BE2C (cell line): ENCODE measurements around the gene BMPR1A.

Experiments
- DNase-seq: peaks from one replicate; pipeline ENCODE4 v3.0.0-alpha.2; 2020
- H3K27me3 ChIP-seq: fragments of 250-450 bp; sonication (Bioruptor Pico); 2 replicates; pipeline ENCODE4 v1.5.1; 2020; ENCODE audit warnings: mild to moderate bottlenecking
- H3K36me3 ChIP-seq: fragments of 250-450 bp; sonication (Bioruptor Pico); 2 replicates; pipeline ENCODE4 v1.5.1; 2020; ENCODE audit warnings: mild to moderate bottlenecking
- H3K4me1 ChIP-seq: fragments of 250-450 bp; sonication (Bioruptor Pico); 2 replicates; pipeline ENCODE4 v1.5.1; 2020
- H3K4me3 ChIP-seq: 2 replicates; pipeline ENCODE4 v1.5.1; 2011; ENCODE audit warnings: low read depth, low read length
- H3K9me3 ChIP-seq: fragments of 250-450 bp; sonication (Bioruptor Pico); 2 replicates; pipeline ENCODE4 v1.5.1; 2020
- CTCF ChIP-seq: IDR thresholded peaks from 2 replicates; pipeline ENCODE4 v1.5.1; 2012; ENCODE audit warnings: mild to moderate bottlenecking, low read depth, low read length

Gene BMPR1A

GRCh38 chr10:86957471-86958115, 201.2 kb downstream of the BMPR1A start, which contains the start of gene MMRN2:
TSS of gene MMRN2 (minus strand) at chr10:86957615. CDS start at chr10:86957541, 74 bp downstream.
- no peaks in the 10 kb centered on the region for H3K9me3 ChIP-seq
- no peak within 1 kb of the TSS for H3K4me3 ChIP-seq
- peaks cover 3% of the 10 kb centered on the region; the same call in 1 of the 2 replicates for H3K4me1 ChIP-seq
- H3K36me3 ChIP-seq, result no peaks in the 10 kb centered on the region
- TF ChIP-seq CTCF, result no peak
- DNase-seq, result no peak
- no peaks in the 10 kb centered on the region for H3K27me3 ChIP-seq

DNA sequence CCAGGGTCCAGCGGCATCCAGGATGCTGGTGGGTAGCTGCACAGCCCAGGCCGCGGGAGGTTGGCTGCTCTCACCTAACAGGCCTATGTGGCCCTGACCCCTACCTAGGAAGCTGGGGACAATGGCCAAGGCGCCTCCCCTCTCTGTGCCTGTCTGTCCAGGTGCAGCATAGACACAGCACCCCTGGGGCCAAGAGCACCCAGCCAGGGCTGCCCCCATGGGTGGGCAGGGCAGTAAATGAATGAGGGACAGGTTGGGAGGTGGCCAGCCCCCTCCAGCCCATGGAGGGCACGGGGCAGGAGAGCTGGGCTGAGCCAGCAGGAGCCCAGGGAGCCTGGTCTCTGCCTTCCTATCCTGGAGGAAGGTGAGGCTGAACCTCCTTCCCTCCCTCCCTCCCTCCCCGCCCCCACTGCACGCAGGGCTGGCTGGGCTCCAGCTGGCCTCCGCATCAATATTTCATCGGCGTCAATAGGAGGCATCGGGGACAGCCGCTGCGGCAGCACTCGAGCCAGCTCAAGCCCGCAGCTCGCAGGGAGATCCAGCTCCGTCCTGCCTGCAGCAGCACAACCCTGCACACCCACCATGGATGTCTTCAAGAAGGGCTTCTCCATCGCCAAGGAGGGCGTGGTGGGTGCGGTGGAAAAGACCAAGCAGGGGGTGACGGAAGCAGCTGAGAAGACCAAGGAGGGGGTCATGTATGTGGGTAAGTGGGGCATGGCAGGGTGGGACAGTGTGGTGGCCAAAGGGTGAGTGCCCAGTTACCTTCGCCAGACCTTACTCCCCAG, 201.9 kb downstream of the BMPR1A start, which contains the start of gene SNCG:
SNCG (plus strand) TSS at position 484 of the 785 bp plus-strand sequence; CDS start at position 583, 99 bp downstream.
- Histone ChIP-seq H3K9me3 (no peaks in the 10 kb centered on the region), H3K36me3 (no peaks in the 10 kb centered on the region), H3K27me3 (no peaks in the 10 kb centered on the region), H3K4me1 (peaks cover 3% of the 10 kb centered on the region; the same call in 1 of the 2 replicates), H3K4me3 (no peak within 1 kb of the TSS)
- peak; percentile 31 for DNase-seq
- TF ChIP-seq CTCF, result no peak

DNA sequence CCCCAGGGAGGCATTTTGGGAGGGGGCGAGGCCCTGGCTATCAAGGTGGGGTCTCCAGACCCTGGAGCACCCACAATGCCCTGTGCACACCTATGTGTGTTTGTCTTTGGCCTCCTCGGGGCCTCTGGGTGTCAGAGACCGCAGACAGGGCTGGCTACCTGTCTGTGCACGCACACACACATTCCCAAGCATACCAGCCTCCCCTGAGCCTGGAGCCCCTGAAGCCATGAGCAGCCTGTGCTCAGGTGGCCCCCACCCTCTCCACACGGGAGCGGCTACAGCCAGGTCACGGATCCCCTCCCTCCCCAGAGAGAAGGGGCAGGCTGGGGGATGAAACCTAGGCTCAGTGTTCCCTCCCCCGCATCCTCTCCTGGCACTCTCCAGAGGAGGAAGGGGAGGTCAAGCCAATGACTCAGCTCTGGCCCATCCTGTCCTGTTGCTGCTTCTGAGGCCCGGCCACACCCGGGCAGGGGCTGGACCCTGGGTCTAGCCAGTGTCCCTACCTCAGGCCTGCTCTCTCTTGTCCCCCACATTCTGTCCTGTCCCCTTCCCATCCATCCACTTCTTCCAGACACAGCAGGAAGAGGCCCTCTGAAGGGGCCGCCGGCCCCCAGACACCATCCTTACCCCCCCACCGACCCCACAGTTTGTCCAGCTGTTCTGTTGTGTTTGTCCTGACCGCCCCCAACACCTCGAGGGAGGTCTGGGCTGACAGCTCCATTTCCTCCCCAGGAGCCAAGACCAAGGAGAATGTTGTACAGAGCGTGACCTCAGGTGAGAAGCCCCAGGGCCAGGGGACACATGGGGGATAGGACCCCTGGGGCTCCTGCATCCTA, 202.7 kb downstream of the BMPR1A start:
- peaks cover 4% of the 10 kb centered on the region; the same call in 1 of the 2 replicates for H3K4me1 ChIP-seq

GRCh38 chr10:86959737-86960002, 203.3 kb downstream of the BMPR1A start:
- peaks cover 8% of the 10 kb centered on the region; the same call in 1 of the 2 replicates for H3K4me1 ChIP-seq
- TF ChIP-seq CTCF, result no peak
- H3K9me3 ChIP-seq, result no peaks in the 10 kb centered on the region
- no peaks in the 10 kb centered on the region for H3K27me3 ChIP-seq
- no peak for DNase-seq
- no peaks in the 10 kb centered on the region for H3K36me3 ChIP-seq
- no peak overlapping the region for H3K4me3 ChIP-seq

More for the DNA sequence above, 202.7 kb downstream of the BMPR1A start:
- Histone ChIP-seq H3K9me3 (no peaks in the 10 kb centered on the region), H3K36me3 (no peaks in the 10 kb centered on the region), H3K27me3 (no peaks in the 10 kb centered on the region), H3K4me3 (no peak overlapping the region)
- no peak for TF ChIP-seq CTCF
- no peak for DNase-seq

- no peaks in the 10 kb centered on the region for H3K9me3 ChIP-seq
- H3K4me1 ChIP-seq, result peaks cover 8% of the 10 kb centered on the region; the same call in 1 of the 2 replicates
- no peaks in the 10 kb centered on the region for H3K27me3 ChIP-seq
- TF ChIP-seq CTCF, result peak; percentile 80
- no peaks in the 10 kb centered on the region for H3K36me3 ChIP-seq
- H3K4me3 ChIP-seq, result no peak overlapping the region
- peak; percentile 41 for DNase-seq
These were observed 203.8 kb downstream of the BMPR1A start for GRCh38 chr10:86960003-86960862.
